HepG2 (cell line): ENCODE results near the gene GNG7. TPM values are rescaled to one million over a fixed set of nuclear protein-coding genes. Genes with fewer than 3 reads are reported as not detected.

Source experiments
- BCLAF1 ChIP-seq: fragments of 450-650 bp; IDR thresholded peaks from 2 replicates; pipeline ENCODE4 v1.6.1; 2017; ENCODE audit warnings: mild to moderate bottlenecking
- CC2D1A ChIP-seq: sonication (generic); formaldehyde crosslinking; IDR thresholded peaks from 2 replicates; pipeline ENCODE4 v1.8.1; 2023; ENCODE audit warnings: mild to moderate bottlenecking, missing genetic modification reagents
- FOXK1 ChIP-seq: sonication (generic); formaldehyde crosslinking; IDR thresholded peaks from 2 replicates; pipeline ENCODE4 v1.4.0; 2020; ENCODE audit warnings: low read depth, missing genetic modification reagents, borderline replicate concordance
- HBP1 ChIP-seq: IDR thresholded peaks from 2 replicates; pipeline ENCODE4 v1.6.1; 2016; ENCODE audit warnings: low read depth, control low read depth
- HNRNPL ChIP-seq: fragments of 200-400 bp; formaldehyde crosslinking; IDR thresholded peaks from 2 replicates; pipeline ENCODE4 v1.6.1; 2017; ENCODE audit warnings: mild to moderate bottlenecking, low read depth, low read length
- HOXA7 ChIP-seq: sonication (generic); formaldehyde crosslinking; IDR thresholded peaks from 2 replicates; pipeline ENCODE4 v1.8.1; 2022; ENCODE audit warnings: mild to moderate bottlenecking, missing genetic modification reagents, moderate library complexity
- MED13 ChIP-seq: sonication (generic); formaldehyde crosslinking; IDR thresholded peaks from 2 replicates; pipeline ENCODE4 v1.5.0; 2020; ENCODE audit warnings: missing genetic modification reagents
- MYNN ChIP-seq: sonication (generic); formaldehyde crosslinking; IDR thresholded peaks from 2 replicates; pipeline ENCODE4 v1.4.0; 2020; ENCODE audit warnings: mild to moderate bottlenecking, low read depth, missing genetic modification reagents
- NFE2L2 ChIP-seq: fragments of 150-350 bp; IDR thresholded peaks from 2 replicates; pipeline ENCODE4 v1.6.1; 2014; ENCODE audit warnings: low read length
- PRDM10 ChIP-seq: sonication (generic); formaldehyde crosslinking; IDR thresholded peaks from 2 replicates; pipeline ENCODE4 v1.4.0; 2020; ENCODE audit warnings: low read depth, missing genetic modification reagents
- RBM22 ChIP-seq: fragments of 200-400 bp; formaldehyde crosslinking; optimal IDR thresholded peaks from 2 replicates; pipeline ENCODE3; 2017; ENCODE audit warnings: mild to moderate bottlenecking, low read length, moderate library complexity
- SMARCE1 ChIP-seq: fragments of 450-650 bp; IDR thresholded peaks from 2 replicates; pipeline ENCODE4 v1.6.1; 2017; ENCODE audit warnings: borderline replicate concordance
- SNAPC2 ChIP-seq: sonication (generic); formaldehyde crosslinking; IDR thresholded peaks from 2 replicates; pipeline ENCODE4 v1.8.1; 2022; ENCODE audit warnings: mild to moderate bottlenecking, missing genetic modification reagents
- SUZ12 ChIP-seq: fragments of 150-350 bp; IDR thresholded peaks from 2 replicates; pipeline ENCODE4 v1.6.1; 2014; ENCODE audit warnings: low read depth, low read length
- TEAD3 ChIP-seq: optimal IDR thresholded peaks from 2 replicates; pipeline ENCODE3; 2016; ENCODE audit warnings: borderline replicate concordance
- ZBTB21 ChIP-seq: sonication (generic); formaldehyde crosslinking; IDR thresholded peaks from 2 replicates; pipeline ENCODE4 v1.4.0; 2020; ENCODE audit warnings: missing genetic modification reagents
- ZBTB8A ChIP-seq: sonication (generic); formaldehyde crosslinking; IDR thresholded peaks from 2 replicates; pipeline ENCODE4 v1.4.0; 2020; ENCODE audit warnings: mild to moderate bottlenecking, low read depth, missing genetic modification reagents, borderline replicate concordance
- ZFP36 ChIP-seq: fragments of 150-350 bp; IDR thresholded peaks from 2 replicates; pipeline ENCODE4 v1.6.1; 2018; ENCODE audit warnings: borderline replicate concordance, low read length, low read depth; ENCODE audit not compliant: partially characterized antibody
- ZMYM3 ChIP-seq: sonication (generic); formaldehyde crosslinking; IDR thresholded peaks from 2 replicates; pipeline ENCODE4 v1.5.1; 2020; ENCODE audit warnings: mild to moderate bottlenecking, missing genetic modification reagents
- ZNF225 ChIP-seq: sonication (generic); formaldehyde crosslinking; IDR thresholded peaks from 2 replicates; pipeline ENCODE4 v1.4.0; 2020; ENCODE audit warnings: mild to moderate bottlenecking, missing genetic modification reagents
- ZNF3 ChIP-seq: IDR thresholded peaks from 2 replicates; pipeline ENCODE4 v1.7.0; 2017; ENCODE audit warnings: inconsistent platforms
- ZNF577 ChIP-seq: sonication (generic); formaldehyde crosslinking; IDR thresholded peaks from 2 replicates; pipeline ENCODE4 v1.4.0; 2020; ENCODE audit warnings: mild to moderate bottlenecking, low read depth, missing genetic modification reagents, borderline replicate concordance
- ZNF710 ChIP-seq: sonication (generic); formaldehyde crosslinking; IDR thresholded peaks from 2 replicates; pipeline ENCODE4 v1.5.0; 2020; ENCODE audit warnings: mild to moderate bottlenecking, missing genetic modification reagents, borderline replicate concordance
- polyA plus RNA-seq, 8 experiments: library from polyadenylated mRNA; depleted of rRNA in 3 of 8; stranded (reverse) in 7 of 8; unstranded in 1 of 8; fragments of >200 nt; fragmentation: Illumina TruSeq in 4 of 8; extraction: Trizol in 4 of 8; gene quantifications; 2 replicates each; pipeline versions ENCODE4 v1.2.1 to v1.2.3, GENCODE V29; 2011 to 2016; ENCODE audit warnings: low read depth in 4 of 8, missing spikeins in 1 of 8, mixed read lengths in 1 of 8; ENCODE audit not compliant: insufficient read depth in 1 of 8
- total RNA-seq, 5 experiments: library from RNA; depleted of rRNA; stranded (reverse); fragments of >200 nt; fragmentation: Illumina TruSeq; extraction: Trizol; gene quantifications; 2 replicates each; pipeline ENCODE4 v1.2.3, GENCODE V29; 2016; ENCODE audit warnings: low read depth in 1 of 5

GNG7 gene
- total and polyA plus RNA-seq, 2 of the 13 experiments (the other 11 are each of a cell fraction or from before 2014, with no cell fraction given): 1.4 to 3.3 TPM

- TF ChIP-seq BCLAF1 (no peak), RBM22 (no peak), PRDM10 (CRISPR knock-in tag) (no peak), ZMYM3 (0 out of 2 replicates have a peak, but pooled peaks have one; percentile 33), MED13 (CRISPR knock-in tag) (no peak), NFE2L2 (no peak), HOXA7 (CRISPR knock-in tag) (no peak), ZNF3 (CRISPR knock-in tag) (no peak), ZNF710 (no peak), FOXK1 (CRISPR knock-in tag) (no peak), HBP1 (CRISPR knock-in tag) (no peak), SMARCE1 (no peak), ZNF577 (no peak), ZBTB8A (CRISPR knock-in tag) (no peak), MYNN (no peak), CC2D1A (no peak), SNAPC2 (no peak), ZNF225 (CRISPR knock-in tag) (0 out of 2 replicates have a peak, but pooled peaks have one; percentile 54), ZBTB21 (CRISPR knock-in tag) (no peak), TEAD3 (CRISPR knock-in tag) (peak; percentile 65), ZFP36 (no peak), SUZ12 (no peak), HNRNPL (no peak)
These were observed 54.0 kb downstream of the GNG7 start (continued) for GRCh38 chr19:2648528-2648937.
